Astrocyte of the spinal cord (primary cell): Measurements from ENCODE around the gene ALDH1B1.

Experiments
- DNase-seq: peaks from one replicate; pipeline ENCODE4 v3.0.0; 2011; ENCODE audit warnings: low read depth, low spot score
- H3K4me3 ChIP-seq: 2 replicates; pipeline ENCODE4 v1.5.1; 2011; ENCODE audit warnings: low read depth, mild to moderate bottlenecking, low read length, moderate library complexity
- CTCF ChIP-seq: IDR thresholded peaks from 2 replicates; pipeline ENCODE4 v1.5.1; 2012; ENCODE audit warnings: low read depth, mild to moderate bottlenecking, low read length, inconsistent platforms
- in situ Hi-C: cut with HindIII; loops from 2 replicates; pipeline ENCODE4 v1.10.0; 2017; ENCODE audit warnings: low sequenced_read_pairs

The ALDH1B1 gene

GRCh38 chr9:38361473-38361850, 31.0 kb upstream of the ALDH1B1 start:
- H3K4me3 ChIP-seq, result no peak overlapping the region
- in situ Hi-C loops, result no loop called here
- no peak for TF ChIP-seq CTCF
- DNase-seq, result peak; percentile 21

GRCh38 chr9:38362852-38363588, 29.5 kb upstream of the ALDH1B1 start:
- H3K4me3 ChIP-seq, result no peak overlapping the region
- in situ Hi-C loops, result no loop called here
- peak; percentile 85 for DNase-seq
- peak; percentile 68 for TF ChIP-seq CTCF

GRCh38 chr9:38363589-38363925, 28.9 kb upstream of the ALDH1B1 start:
- in situ Hi-C loops, result no loop called here
- TF ChIP-seq CTCF, result no peak
- DNase-seq, result no peak
- no peak overlapping the region for H3K4me3 ChIP-seq

- TF ChIP-seq CTCF, result no peak
- DNase-seq, result no peak
- no peak overlapping the region for H3K4me3 ChIP-seq
- in situ Hi-C loops, result no loop called here
Measured at GRCh38 chr9:38367898-38368297, 24.6 kb upstream of the ALDH1B1 start.

- H3K4me3 ChIP-seq, result no peak overlapping the region
- in situ Hi-C loops, result no loop called here
- TF ChIP-seq CTCF, result no peak
- no peak for DNase-seq
Measured at GRCh38 chr9:38368731-38369130, 23.8 kb upstream of the ALDH1B1 start.

GRCh38 chr9:38370176-38370575, 22.3 kb upstream of the ALDH1B1 start:
- in situ Hi-C loops, result no loop called here
- DNase-seq, result no peak
- no peak overlapping the region for H3K4me3 ChIP-seq
- TF ChIP-seq CTCF, result no peak
